Transverse colon (tissue), 4 donors: ENCODE results near the gene RAD9A. TPM values are rescaled to one million over a fixed set of nuclear protein-coding genes. Genes with fewer than 3 reads are reported as not detected.
A peak's percentile ranks its signal among the peaks of the same experiment; 100 is the strongest.

Experiments used
- DNase-seq: peaks from one replicate; pipeline ENCODE4 v3.0.0-alpha.2; 2019
- H3K27ac ChIP-seq, 4 donors: fragments of 200-600 bp; sonication (generic); 2 replicates each; pipeline ENCODE4 v1.5.1; 2016 to 2018; ENCODE audit warnings: inconsistent platforms in 4 of 4
- H3K27me3 ChIP-seq: fragments of 200-600 bp; sonication (generic); 2 replicates; pipeline ENCODE4 v1.5.1; 2017; ENCODE audit warnings: inconsistent platforms
- H3K36me3 ChIP-seq, 4 donors: fragments of 200-600 bp; sonication (generic); 2 replicates each; pipeline ENCODE4 v1.5.1; 2017 to 2019; ENCODE audit warnings: inconsistent platforms in 4 of 4
- H3K4me1 ChIP-seq, 4 donors: fragments of 200-600 bp; sonication (generic); 2 replicates each; pipeline ENCODE4 v1.5.1; 2017 to 2020; ENCODE audit warnings: inconsistent platforms in 4 of 4
- H3K4me3 ChIP-seq, 4 donors: fragments of 200-600 bp; sonication (generic); 1 replicate in 1 of 4; 2 replicates in 3 of 4; pipeline versions ENCODE4 v1.5.1 to v1.6.1; 2017 to 2019; ENCODE audit warnings: inconsistent platforms in 4 of 4
- H3K9me3 ChIP-seq, 2 donors: fragments of 200-600 bp; sonication (generic); 2 replicates each; pipeline ENCODE4 v1.5.1; 2017 to 2019; ENCODE audit warnings: inconsistent platforms in 2 of 2
- CTCF ChIP-seq, 5 experiments: fragments of 200-600 bp in 3 of 5; fragments of 450-650 bp in 2 of 5; sonication (generic) in 3 of 5; IDR thresholded peaks; 1 replicate in 2 of 5; 2 replicates in 3 of 5; pipeline ENCODE4 v1.5.1; 2016 to 2017; ENCODE audit warnings: antibody characterized with exemption in 5 of 5, inconsistent platforms in 3 of 5, mild to moderate bottlenecking in 2 of 5, moderate library complexity in 1 of 5
- EP300 ChIP-seq: sonication (generic); formaldehyde crosslinking; IDR thresholded peaks from one replicate; pipeline ENCODE4 v1.6.1; 2017; ENCODE audit warnings: antibody characterized with exemption, low read depth
- POLR2A ChIP-seq: fragments of 450-650 bp; IDR thresholded peaks from one replicate; pipeline ENCODE4 v1.6.1; 2016; ENCODE audit warnings: antibody characterized with exemption, mild to moderate bottlenecking, moderate library complexity
- POLR2AphosphoS5 ChIP-seq, 3 donors: sonication (generic); formaldehyde crosslinking; IDR thresholded peaks; one replicate each; pipeline ENCODE4 v1.6.1; 2016; ENCODE audit warnings: antibody characterized with exemption in 3 of 3
- WGBS, 2 donors: methylation state at CpG; one replicate each; pipeline ENCODE4 v1.1.5; 2018; ENCODE audit warnings: low coverage in 1 of 2; 5-methylcytosine and 5-hydroxymethylcytosine counted together
- in situ Hi-C, 4 donors: fragments of 200-750 bp; cut with MboI; loops; one replicate each; pipeline versions ENCODE4 v1.15.0 to v1.15.1; 2017; ENCODE audit warnings: low sequenced_read_pairs in 3 of 4, low pct_ligation_motif_present in 1 of 4, low pct_unique_long_range_greater_than_20kb in 1 of 4
- intact Hi-C: fragments of 100-400 bp; cut with DNase I; formaldehyde crosslinking; loops from one replicate; pipeline ENCODE4 v1.15.1; 2023; ENCODE audit warnings: low total_unique reads
- total RNA-seq, 4 donors: library from RNA; depleted of rRNA; stranded (reverse); fragments of >200 nt; gene quantifications; one replicate each; pipeline ENCODE4 v1.1.0, GENCODE V29; 2016

The RAD9A gene
- total RNA-seq, 4 donors from 2014 or later = 37.8 to 470 (median 95.3) TPM

- in situ Hi-C loops = no loop called here
- Histone ChIP-seq H3K4me3 (no peak overlapping the region), H3K27ac (no peak overlapping the region), H3K27me3 (no peaks in the 10 kb centered on the region), H3K9me3 (no peaks in the 10 kb centered on the region), H3K36me3 (no peaks in the 10 kb centered on the region), H3K4me1 (peaks cover 47 to 73% (median 53%) of the 10 kb centered on the region in 4 donors)
- intact Hi-C loops = loop anchor here (5.0 kb wide), 1 partner anchor 32 kb away; no protein-coding TSS in a partner anchor
- 81 to 82% methylated on average over 3 to 4 of the region's 4 CpGs for WGBS, 2 donors
- no peak for DNase-seq
- TF ChIP-seq EP300 = no peak
- TF ChIP-seq POLR2A = no peak
- no peak for TF ChIP-seq POLR2AphosphoS5 (IDR thresholded peaks at IDR 0.05)
- TF ChIP-seq CTCF (IDR thresholded peaks at IDR 0.05) = no peak
These were observed 41.8 kb upstream of the RAD9A start for GRCh38 chr11:67349928-67350465.

GRCh38 chr11:67351275-67352005, 40.3 kb upstream of the RAD9A start:
- in situ Hi-C loops = no loop called here
- H3K4me3 ChIP-seq = peak overlapping the region in 1 of 4 donors; percentile 79

GRCh38 chr11:67352546-67353316, 39.1 kb upstream of the RAD9A start:
- Histone ChIP-seq H3K4me1 (peaks cover 55 to 77% (median 63%) of the 10 kb centered on the region in 4 donors), H3K9me3 (no peaks in the 10 kb centered on the region), H3K27me3 (no peaks in the 10 kb centered on the region), H3K36me3 (no peaks in the 10 kb centered on the region), H3K4me3 (peak overlapping the region; percentile 50 to 79 (median 68)), H3K27ac (peak overlapping the region; percentile 96 to 100 (median 99))
- TF ChIP-seq CTCF (IDR thresholded peaks at IDR 0.05) (no peak), EP300 (no peak), POLR2A (no peak), POLR2AphosphoS5 (IDR thresholded peaks at IDR 0.05) (no peak)
- in situ Hi-C loops (no loop called here), intact Hi-C loops (no loop called here)
- 4% methylated on average over 25 of the region's 25 CpGs; no CpG with 5 or more reads in 1 of the 2 donors for WGBS, 2 donors
- peak; percentile 72 for DNase-seq

More at GRCh38 chr11:67351275-67352005, 40.3 kb upstream of the RAD9A start:
- WGBS, 2 donors = 53% methylated on average over 10 of the region's 11 CpGs; no CpG with 5 or more reads in 1 of the 2 donors
- H3K36me3 ChIP-seq = no peaks in the 10 kb centered on the region
- intact Hi-C loops = no loop called here
- peak; percentile 77 for DNase-seq
- peaks cover 54 to 75% (median 58%) of the 10 kb centered on the region in 4 donors for H3K4me1 ChIP-seq
- H3K9me3 ChIP-seq = no peaks in the 10 kb centered on the region
- H3K27me3 ChIP-seq = no peaks in the 10 kb centered on the region
- TF ChIP-seq EP300 (no peak), POLR2AphosphoS5 (IDR thresholded peaks at IDR 0.05) (peak in 2 of 3 donors; percentile 17 to 24), CTCF (IDR thresholded peaks at IDR 0.05) (peak; percentile 94 to 96 (median 95)), POLR2A (peak; percentile 0)
- peak overlapping the region; percentile 96 to 100 (median 99) for H3K27ac ChIP-seq
